HuH-7.5 (cell line): ENCODE measurements around the gene RANBP3.
"Not testable (repeated sequence)": the region's sequence is repeated elsewhere in the genome, so short reads cannot be mapped to it uniquely, and the experiment has no call there.

Experiments
- DNase-seq: peaks from one replicate; pipeline ENCODE4 v3.0.0; 2011; ENCODE audit warnings: low spot score

The RANBP3 gene

DNA sequence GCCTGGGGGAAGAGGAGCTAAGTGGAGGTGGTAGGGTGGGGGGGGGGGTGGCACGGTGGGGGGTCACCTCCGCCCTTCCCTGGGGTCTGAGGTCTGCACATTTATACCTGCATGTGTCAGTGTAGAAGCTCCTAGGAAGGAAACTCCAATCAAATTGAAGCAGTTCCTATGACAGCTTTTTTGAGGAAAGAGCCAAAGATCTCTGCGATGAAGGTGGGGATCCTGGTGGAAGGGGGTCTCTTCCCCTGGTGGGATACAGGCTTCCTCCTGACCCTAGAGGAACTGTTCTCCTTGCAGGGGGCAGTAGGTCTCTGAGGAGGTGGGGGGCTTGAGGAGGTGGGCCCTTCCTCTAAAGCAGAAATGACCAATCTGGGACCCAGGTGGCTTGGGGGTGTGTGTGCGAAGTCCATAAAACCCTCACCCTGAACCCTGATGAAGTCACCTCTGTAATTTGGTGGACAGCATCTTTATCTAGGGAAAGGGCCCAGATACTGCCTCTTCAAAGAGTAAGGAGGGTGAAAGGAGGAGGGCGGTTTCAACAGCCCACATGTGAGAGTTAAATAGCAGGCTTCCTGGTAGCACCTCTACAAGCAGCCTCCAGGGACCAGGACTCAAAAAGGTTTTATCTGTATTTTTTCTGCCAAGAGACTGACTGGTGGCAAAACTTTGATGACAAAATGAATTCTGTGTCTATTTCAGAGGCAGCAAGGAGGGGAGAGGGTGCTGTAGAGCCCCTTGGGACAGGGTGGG lies 12.9 kb downstream of the RANBP3 start:
- no peak for DNase-seq

GRCh38 chr19:5963855-5964254 lies 14.1 kb downstream of the RANBP3 start:
- DNase-seq, result no peak

- not testable (repeated sequence) for DNase-seq
Observed at GRCh38 chr19:5963259-5963658, 14.7 kb downstream of the RANBP3 start.

GRCh38 chr19:5961969-5962945 lies 15.7 kb downstream of the RANBP3 start:
- DNase-seq, result peak; percentile 95

DNA sequence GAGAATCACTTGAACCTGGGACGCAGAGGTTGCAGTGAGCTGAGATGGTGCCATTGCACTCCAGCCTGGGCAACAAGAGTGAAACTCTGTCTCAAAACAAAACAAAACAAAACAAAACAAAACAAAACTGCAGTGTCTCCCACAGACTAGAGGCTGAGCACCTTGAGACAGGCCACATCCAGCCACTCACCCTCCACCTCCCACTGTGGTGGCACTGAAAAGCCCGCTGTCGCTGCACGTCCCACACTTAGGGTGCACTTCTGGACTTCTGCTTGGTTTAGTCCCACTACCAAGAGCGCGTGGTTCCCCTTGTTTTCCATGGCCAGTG lies 16.3 kb downstream of the RANBP3 start:
- not testable (repeated sequence) for DNase-seq

DNA sequence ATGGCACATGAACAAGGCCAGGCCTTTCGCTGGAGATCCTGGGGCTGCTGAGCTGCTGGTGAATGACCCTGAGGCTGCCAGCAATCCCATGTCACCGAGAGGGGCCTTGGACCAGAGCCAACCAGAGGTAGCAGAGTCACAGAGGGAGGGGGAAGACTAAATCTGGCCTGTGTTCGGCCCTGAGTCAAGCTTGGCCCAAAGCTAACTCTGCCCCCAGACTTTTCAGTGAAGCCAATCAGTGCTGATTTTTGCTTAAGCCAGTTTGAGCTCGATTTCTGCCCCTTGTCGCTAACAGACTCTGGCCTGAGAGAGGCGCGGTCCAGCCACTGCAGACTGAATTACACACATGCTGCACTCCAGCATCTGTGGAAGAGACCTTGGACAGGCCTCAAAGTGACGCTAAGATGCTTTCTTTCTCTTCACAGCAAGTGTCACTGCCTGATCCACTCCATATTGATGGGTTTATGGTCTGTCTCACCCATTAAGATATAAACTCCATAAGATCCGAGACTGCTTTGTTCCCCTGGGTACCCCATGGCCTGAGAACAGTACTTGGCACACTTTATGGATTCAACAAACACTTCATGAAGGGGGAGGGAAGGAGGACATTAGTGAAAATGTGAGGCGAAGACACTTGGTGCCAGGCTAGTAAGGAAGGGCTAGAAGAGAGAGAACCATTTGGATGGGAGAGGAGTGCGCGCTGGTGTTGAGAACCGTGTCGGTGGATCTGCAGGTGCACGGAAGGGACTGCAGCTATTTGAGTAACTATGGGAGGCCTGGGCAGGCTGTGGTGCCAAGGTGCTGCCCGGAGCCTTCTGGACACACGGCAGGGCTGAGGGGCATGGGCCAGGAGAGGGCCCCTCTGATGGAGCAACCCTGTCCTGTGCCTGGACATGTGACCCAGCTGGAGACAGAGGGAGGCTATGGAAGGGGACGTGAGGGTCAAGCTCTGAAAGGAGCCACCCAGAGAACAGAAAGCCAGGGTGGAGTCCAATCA lies 17.6 kb downstream of the RANBP3 start:
- DNase-seq, result no peak

- DNase-seq, result no peak
Observed at GRCh38 chr19:5959260-5960004, 18.5 kb downstream of the RANBP3 start.

DNA sequence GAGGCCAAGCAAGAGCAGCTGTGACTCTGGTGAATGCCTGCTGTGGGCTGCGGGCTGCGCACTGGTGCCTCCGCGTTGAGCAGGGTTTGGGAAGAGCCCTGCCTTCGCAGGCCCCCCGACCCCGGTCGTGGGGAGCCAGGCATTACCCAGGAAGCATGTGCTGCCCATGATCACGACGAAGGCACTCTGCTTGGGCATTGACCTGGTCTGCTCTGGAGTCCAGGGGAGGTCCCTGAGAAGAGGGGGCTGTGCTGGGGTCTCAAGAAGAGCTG lies 19.2 kb downstream of the RANBP3 start:
- no peak for DNase-seq

- DNase-seq, result no peak
Observed at GRCh38 chr19:5958074-5958850, 19.7 kb downstream of the RANBP3 start.

- no peak for DNase-seq
Observed at GRCh38 chr19:5957170-5957569, 20.8 kb downstream of the RANBP3 start.

DNA sequence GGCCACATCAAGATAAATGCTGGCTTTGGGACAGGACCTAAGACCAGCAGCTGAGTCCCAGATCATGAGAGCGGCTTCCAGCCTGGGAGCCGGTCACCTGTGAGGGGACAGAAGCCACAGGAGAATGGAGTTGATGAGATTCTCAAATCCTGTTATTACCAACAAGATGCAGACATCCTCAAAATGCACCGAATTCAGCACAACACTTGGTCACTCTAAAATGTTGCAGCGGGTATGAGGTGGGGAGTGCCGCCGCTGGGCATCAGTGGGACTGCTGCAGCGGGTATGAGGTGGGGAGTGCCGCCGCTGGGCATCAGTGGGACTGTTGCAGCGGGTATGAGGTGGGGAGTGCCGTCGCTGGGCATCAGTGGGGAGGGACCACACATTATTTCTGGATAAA lies 21.2 kb downstream of the RANBP3 start:
- no peak for DNase-seq

DNA sequence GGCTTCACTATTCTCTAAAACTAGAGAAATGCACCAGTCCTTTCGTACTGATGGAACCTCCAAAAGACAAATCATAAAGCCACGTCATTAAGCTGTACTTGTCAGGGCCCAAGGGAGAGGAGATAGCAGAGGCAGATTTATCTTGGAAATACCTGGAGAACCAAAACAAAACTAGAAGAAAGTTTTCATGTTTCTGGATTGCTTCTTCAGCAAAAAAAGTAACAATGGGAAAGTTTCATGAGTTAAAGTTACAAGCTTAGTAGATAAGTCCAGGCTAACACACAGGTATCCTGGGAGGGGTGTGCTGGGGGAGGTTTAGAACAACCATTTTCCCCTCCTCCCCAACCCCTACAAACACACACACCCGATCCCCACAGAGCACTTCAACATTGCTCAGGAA lies 21.6 kb downstream of the RANBP3 start:
- no peak for DNase-seq

GRCh38 chr19:5955636-5955935 lies 22.4 kb downstream of the RANBP3 start:
- no peak for DNase-seq

- no peak for DNase-seq
Observed at GRCh38 chr19:5954293-5954692, 23.6 kb downstream of the RANBP3 start.

DNA sequence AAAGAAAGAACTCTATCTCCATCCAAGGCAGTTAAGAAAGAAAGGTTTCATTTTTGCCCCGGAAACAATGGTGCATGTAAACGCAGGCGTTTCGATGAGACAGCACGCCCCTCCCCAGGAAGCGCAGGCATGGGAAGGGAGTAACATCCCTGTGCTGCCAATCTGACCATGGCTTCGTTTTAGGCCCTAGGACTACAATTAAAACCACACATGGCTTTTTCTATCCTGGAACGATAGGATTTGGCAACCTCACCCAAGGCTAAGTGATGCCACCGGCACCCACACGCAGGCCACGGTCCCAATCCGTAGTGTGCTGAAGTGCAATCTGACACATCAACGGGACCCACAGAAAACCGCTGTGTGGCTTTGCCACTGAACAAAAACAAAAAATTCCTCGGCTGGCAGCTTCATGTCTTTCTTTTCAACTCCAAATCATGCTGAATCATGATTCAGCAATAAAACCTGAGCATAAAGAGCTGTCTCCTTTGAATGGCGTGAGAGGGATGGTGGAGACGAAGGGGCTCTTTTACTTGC lies 24.2 kb downstream of the RANBP3 start:
- no peak for DNase-seq

DNA sequence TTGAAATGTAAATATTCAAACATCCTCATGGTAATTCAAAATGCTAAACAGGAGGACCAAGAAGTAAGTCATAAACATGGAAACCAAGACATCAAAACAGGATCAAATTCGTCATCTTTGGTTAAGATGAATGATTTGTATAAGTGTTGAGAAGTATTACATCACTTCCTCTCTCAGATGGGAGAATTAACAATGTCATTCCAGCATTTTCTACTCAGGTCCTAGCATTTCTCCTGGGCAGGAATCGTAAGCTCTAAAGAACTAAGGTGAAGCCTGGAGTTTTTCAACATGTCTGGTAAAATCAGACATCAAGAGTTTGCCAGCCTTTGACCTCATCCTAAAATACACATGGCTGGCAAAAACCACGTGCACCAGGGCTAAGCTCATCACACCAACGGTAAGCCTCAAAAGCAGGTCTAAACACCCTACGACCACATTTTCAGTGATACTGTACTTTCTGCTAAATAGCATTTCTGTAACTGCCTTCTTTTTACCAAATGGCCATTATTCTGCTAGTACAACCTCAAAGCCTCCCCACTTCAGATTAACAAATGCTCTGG lies 24.8 kb downstream of the RANBP3 start:
- DNase-seq, result no peak

GRCh38 chr19:5952193-5953029 lies 25.5 kb downstream of the RANBP3 start:
- DNase-seq, result no peak

GRCh38 chr19:5951338-5951861 lies 26.5 kb downstream of the RANBP3 start:
- DNase-seq, result no peak

GRCh38 chr19:5950741-5951140 lies 27.2 kb downstream of the RANBP3 start:
- no peak for DNase-seq
